Keratinocyte (primary cell): ENCODE measurements around the gene HAT1. TPM values are rescaled to one million over a fixed set of nuclear protein-coding genes. Genes with fewer than 3 reads are reported as not detected.

Experiments
- DNase-seq: peaks from one replicate; pipeline ENCODE4 v3.0.0-alpha.2; 2011; ENCODE audit warnings: low read depth, missing footprints, low spot score
- FAIRE-seq: peaks from 2 replicates; lab custom pipeline; 2011; peaks lifted over from hg19 to GRCh38; lab: Jason Lieb, UNC
- H2AFZ ChIP-seq: 2 replicates; pipeline ENCODE4 v1.6.0; 2012; ENCODE audit warnings: low read length, control low read depth, inconsistent platforms; ENCODE audit not compliant: control insufficient read depth
- H3K27ac ChIP-seq: 2 replicates; pipeline ENCODE4 v1.5.1; 2011; ENCODE audit warnings: low read length; ENCODE audit not compliant: control insufficient read depth, insufficient read depth
- H3K27me3 ChIP-seq: 3 replicates; pipeline ENCODE4 v1.6.0; 2011; ENCODE audit warnings: low read length; ENCODE audit not compliant: control insufficient read depth, insufficient read depth; ENCODE audit errors: extremely low read depth
- H3K36me3 ChIP-seq, 2 experiments: 2 replicates in 1 of 2; 3 replicates in 1 of 2; pipeline ENCODE4 v1.5.1; 2011; ENCODE audit warnings: low read length in 2 of 2, mild to moderate bottlenecking in 1 of 2; ENCODE audit not compliant: control insufficient read depth in 2 of 2, insufficient read depth in 2 of 2; ENCODE audit errors: extremely low read depth in 1 of 2
- H3K4me1 ChIP-seq: 3 replicates; pipeline ENCODE4 v1.5.1; 2011; ENCODE audit warnings: low read length; ENCODE audit not compliant: control insufficient read depth, insufficient read depth; ENCODE audit errors: extremely low read depth
- H3K4me2 ChIP-seq: 3 replicates; pipeline ENCODE4 v1.6.0; 2011; ENCODE audit warnings: low read depth, low read length; ENCODE audit not compliant: control insufficient read depth, insufficient read depth; ENCODE audit errors: extremely low read depth
- H3K4me3 ChIP-seq, 3 experiments: fragments of 200-600 bp in 1 of 3; sonication (generic) in 1 of 3; 2 replicates in 2 of 3; 3 replicates in 1 of 3; pipeline ENCODE4 v1.5.1; 2011 to 2016; ENCODE audit warnings: low read length in 3 of 3, mild to moderate bottlenecking in 3 of 3, control low read depth in 2 of 3, inconsistent platforms in 1 of 3, low read depth in 1 of 3, mixed read lengths in 1 of 3, mixed run types in 1 of 3, moderate library complexity in 1 of 3; ENCODE audit not compliant: control insufficient read depth in 2 of 3, insufficient read depth in 2 of 3; ENCODE audit errors: extremely low read depth in 1 of 3
- H3K79me2 ChIP-seq: 2 replicates; pipeline ENCODE4 v1.6.0; 2012; ENCODE audit warnings: low read length; ENCODE audit not compliant: control insufficient read depth, insufficient read depth
- H3K9ac ChIP-seq: 3 replicates; pipeline ENCODE4 v1.6.0; 2011; ENCODE audit warnings: low read length; ENCODE audit not compliant: control insufficient read depth, insufficient read depth; ENCODE audit errors: extremely low read depth
- H3K9me1 ChIP-seq: 3 replicates; pipeline ENCODE4 v1.6.0; 2011; ENCODE audit warnings: low read length; ENCODE audit not compliant: control insufficient read depth, insufficient read depth; ENCODE audit errors: extremely low read depth
- H3K9me3 ChIP-seq: 2 replicates; pipeline ENCODE4 v1.5.1; 2012; ENCODE audit warnings: low read depth, low read length; ENCODE audit not compliant: control insufficient read depth
- H4K20me1 ChIP-seq: 3 replicates; pipeline ENCODE4 v1.6.0; 2011; ENCODE audit warnings: low read length; ENCODE audit not compliant: control insufficient read depth, insufficient read depth; ENCODE audit errors: extremely low read depth
- CTCF ChIP-seq, 3 experiments: IDR thresholded peaks in 1 of 3; conservative IDR thresholded peaks in 1 of 3; optimal IDR thresholded peaks in 1 of 3; 2 replicates in 2 of 3; 3 replicates in 1 of 3; pipeline versions ENCODE3 to v1.5.1; 2011; ENCODE audit warnings: low read length in 3 of 3, mild to moderate bottlenecking in 3 of 3, moderate library complexity in 2 of 3, control low read depth in 1 of 3, inconsistent platforms in 1 of 3; ENCODE audit not compliant: insufficient read depth in 2 of 3; ENCODE audit errors: extremely low read depth in 1 of 3
- EZH2 ChIP-seq: IDR thresholded peaks from one replicate; pipeline ENCODE4 v1.6.1; 2012; ENCODE audit warnings: inconsistent platforms, mild to moderate bottlenecking, low read length, moderate library complexity
- dilution Hi-C: fragments of 300-500 bp; cut with MboI; formaldehyde crosslinking; loops from one replicate; pipeline ENCODE4 v1.7.0; 2020; ENCODE audit warnings: low sequenced_read_pairs; ENCODE audit not compliant: extremely low pct_ligation_motif_present
- polyA plus RNA-seq, 5 experiments: library from polyadenylated mRNA; depleted of rRNA in 3 of 5; stranded (reverse) in 3 of 5; stranded (forward) in 1 of 5; unstranded in 1 of 5; fragments of >200 nt; gene quantifications; 1 replicate in 1 of 5; 2 replicates in 3 of 5; 3 replicates in 1 of 5; pipeline versions ENCODE4 v1.2.1 to v1.2.3, GENCODE V29; 2011 to 2012; ENCODE audit warnings: missing spikeins in 2 of 5, low read depth in 1 of 5, low replicate concordance in 1 of 5

The HAT1 gene
- polyA plus RNA-seq, 1 donor (not counting 4 experiments of a cell fraction or from before 2014, with no cell fraction given), result 91.2 TPM

GRCh38 chr2:171882089-171882769 is 40.0 kb upstream of the HAT1 start:
- peaks cover 10% of the 10 kb centered on the region for H3K4me1 ChIP-seq
- H3K4me3 ChIP-seq, result no peak overlapping the region
- peaks cover 2% of the 10 kb centered on the region for H3K79me2 ChIP-seq
- no peak overlapping the region for H3K27ac ChIP-seq
- dilution Hi-C loops, result no loop called here
- H3K9me1 ChIP-seq, result no peaks in the 10 kb centered on the region
- no peaks in the 10 kb centered on the region for H3K36me3 ChIP-seq
- no peak for TF ChIP-seq EZH2
- TF ChIP-seq CTCF (optimal IDR thresholded peaks at IDR 0.05 in 1 of 3, IDR thresholded peaks at IDR 0.05 in 1 of 3, conservative IDR thresholded peaks at IDR 0.05 in 1 of 3; ENCODE audit: extremely low read depth in 1 of 3, insufficient read depth in 2 of 3, low read length in 3 of 3), result no peak
- no peaks in the 10 kb centered on the region for H3K27me3 ChIP-seq
- no peak overlapping the region for H3K4me2 ChIP-seq
- no peak overlapping the region for H2AFZ ChIP-seq
- DNase-seq (no peak), FAIRE-seq (no peak)
- no peaks in the 10 kb centered on the region for H3K9me3 ChIP-seq
- H3K9ac ChIP-seq, result no peak overlapping the region
- H4K20me1 ChIP-seq, result no peaks in the 10 kb centered on the region

GRCh38 chr2:171883275-171883893 is 38.9 kb upstream of the HAT1 start:
- no peaks in the 10 kb centered on the region for H3K36me3 ChIP-seq
- no peaks in the 10 kb centered on the region for H3K79me2 ChIP-seq
- H3K9ac ChIP-seq, result no peak overlapping the region
- no peaks in the 10 kb centered on the region for H4K20me1 ChIP-seq
- FAIRE-seq (no peak), DNase-seq (no peak)
- H3K9me1 ChIP-seq, result no peaks in the 10 kb centered on the region
- no peak overlapping the region for H3K27ac ChIP-seq
- TF ChIP-seq CTCF (optimal IDR thresholded peaks at IDR 0.05 in 1 of 3, IDR thresholded peaks at IDR 0.05 in 1 of 3, conservative IDR thresholded peaks at IDR 0.05 in 1 of 3; ENCODE audit: extremely low read depth in 1 of 3, insufficient read depth in 2 of 3, low read length in 3 of 3) (no peak), EZH2 (no peak)
- no peaks in the 10 kb centered on the region for H3K27me3 ChIP-seq
- no peak overlapping the region for H2AFZ ChIP-seq
- no peak overlapping the region for H3K4me2 ChIP-seq
- dilution Hi-C loops, result no loop called here
- H3K4me3 ChIP-seq, result no peak overlapping the region
- no peaks in the 10 kb centered on the region for H3K9me3 ChIP-seq
- H3K4me1 ChIP-seq, result peaks cover 4% of the 10 kb centered on the region
